Upper lobe of left lung (tissue), 4 donors: Measurements from ENCODE around the gene PCBP3.

ENCODE experiments used
- CTCF ChIP-seq, 6 experiments: fragments of 450-650 bp in 4 of 6; fragments of 200-600 bp in 2 of 6; sonication (generic) in 2 of 6; IDR thresholded peaks; one replicate each; pipeline ENCODE4 v1.5.1; 2016 to 2019; ENCODE audit warnings: antibody characterized with exemption in 6 of 6
- EP300 ChIP-seq, 4 donors: sonication (generic); formaldehyde crosslinking; IDR thresholded peaks; one replicate each; pipeline ENCODE4 v1.5.1; 2017; ENCODE audit warnings: antibody characterized with exemption in 4 of 4, control low read depth in 2 of 4
- POLR2A ChIP-seq, 4 donors: fragments of 450-650 bp; IDR thresholded peaks; one replicate each; pipeline ENCODE4 v1.5.1; 2016 to 2017; ENCODE audit warnings: antibody characterized with exemption in 4 of 4, mild to moderate bottlenecking in 2 of 4
- POLR2AphosphoS5 ChIP-seq, 2 donors: sonication (generic); formaldehyde crosslinking; IDR thresholded peaks; one replicate each; pipeline ENCODE4 v1.5.1; 2017; ENCODE audit warnings: antibody characterized with exemption in 2 of 2

- TF ChIP-seq CTCF (IDR thresholded peaks at IDR 0.05) (no peak), POLR2AphosphoS5 (IDR thresholded peaks at IDR 0.05) (no peak), EP300 (IDR thresholded peaks at IDR 0.05) (no peak), POLR2A (IDR thresholded peaks at IDR 0.05) (no peak)
Measured at GRCh38 chr21:45868086-45868485, 224.6 kb downstream of the PCBP3 start.
